H1 (cell line): ENCODE data around the gene ADAM12. TPM values are rescaled to one million over a fixed set of nuclear protein-coding genes. Genes with fewer than 3 reads are reported as not detected.

Experiments
- CTCF ChIA-PET: fragments of 300-600 bp; sonication (Branson Sonifier 250); formaldehyde crosslinking; loops from one replicate; lab custom pipeline; 2021; ENCODE audit not compliant: partially characterized antibody; lab: Charles Lee
- POLR2A ChIA-PET: fragments of 300-600 bp; sonication (Branson Sonifier 250); formaldehyde crosslinking; loops from one replicate; lab custom pipeline; 2021; ENCODE audit warnings: inconsistent platforms; ENCODE audit not compliant: partially characterized antibody; lab: Charles Lee
- DNase-seq, 2 experiments: peaks; one replicate each; pipeline versions ENCODE4 v3.0.0 to v3.0.0-alpha.2; 2010 to 2022; ENCODE audit warnings: low spot score in 2 of 2, low read depth in 1 of 2, mixed read lengths in 1 of 2
- FAIRE-seq: peaks from 2 replicates; lab custom pipeline; 2011; peaks lifted over from hg19 to GRCh38; lab: Jason Lieb, UNC
- H2AFZ ChIP-seq: 2 replicates; pipeline ENCODE4 v1.8.1; 2012; ENCODE audit warnings: low read length, inconsistent platforms
- H2AK5ac ChIP-seq: 2 replicates; pipeline ENCODE4 v1.6.1; 2013; ENCODE audit warnings: low read depth, low read length
- H2BK120ac ChIP-seq: replicated peaks from 2 replicates; pipeline ENCODE3; 2013; ENCODE audit warnings: low read depth, low read length, inconsistent platforms
- H2BK12ac ChIP-seq: 2 replicates; pipeline ENCODE4 v1.6.1; 2013; ENCODE audit warnings: low read depth, low read length
- H2BK15ac ChIP-seq: 2 replicates; pipeline ENCODE4 v1.6.1; 2013; ENCODE audit warnings: low read length
- H2BK20ac ChIP-seq: 2 replicates; pipeline ENCODE4 v1.6.1; 2013; ENCODE audit warnings: low read length
- H2BK5ac ChIP-seq: 2 replicates; pipeline ENCODE4 v1.6.1; 2013; ENCODE audit warnings: low read depth, low read length
- H3K14ac ChIP-seq: 2 replicates; pipeline ENCODE4 v1.6.1; 2013; ENCODE audit warnings: inconsistent platforms; ENCODE audit not compliant: insufficient read length
- H3K18ac ChIP-seq: 2 replicates; pipeline ENCODE4 v1.6.1; 2013; ENCODE audit warnings: low read length; ENCODE audit errors: extremely low read depth
- H3K23ac ChIP-seq: 2 replicates; pipeline ENCODE4 v1.6.1; 2013; ENCODE audit warnings: inconsistent platforms; ENCODE audit not compliant: insufficient read length
- H3K23me2 ChIP-seq: 2 replicates; pipeline ENCODE4 v1.6.1; 2013; ENCODE audit warnings: low read depth, low read length
- H3K27ac ChIP-seq: 2 replicates; pipeline ENCODE4 v1.6.1; 2011; ENCODE audit warnings: low read depth, low read length, inconsistent platforms
- H3K27me3 ChIP-seq, 4 experiments: replicated peaks in 1 of 4; 1 replicate in 1 of 4; 2 replicates in 3 of 4; pipeline versions ENCODE4 v1.6.1 to v1.8.1; 2011 to 2013; ENCODE audit warnings: low read length in 3 of 4, mild to moderate bottlenecking in 3 of 4, inconsistent platforms in 2 of 4, mixed read lengths in 2 of 4, moderate library complexity in 1 of 4; ENCODE audit not compliant: control insufficient read depth in 3 of 4, insufficient read depth in 3 of 4; ENCODE audit errors: extremely low read depth in 1 of 4
- H3K36me3 ChIP-seq, 4 experiments: 2 replicates each; pipeline versions ENCODE4 v1.6.1 to v1.8.1; 2011 to 2013; ENCODE audit warnings: mild to moderate bottlenecking in 4 of 4, low read length in 3 of 4, moderate library complexity in 2 of 4, control low read depth in 1 of 4, inconsistent platforms in 1 of 4; ENCODE audit not compliant: insufficient read depth in 4 of 4, control insufficient read depth in 2 of 4
- H3K4ac ChIP-seq: replicated peaks from 2 replicates; pipeline ENCODE3; 2013; ENCODE audit warnings: low read length, low read depth, mixed read lengths, inconsistent platforms; ENCODE audit not compliant: insufficient read length
- H3K4me1 ChIP-seq, 4 experiments: replicated peaks in 1 of 4; 1 replicate in 1 of 4; 2 replicates in 3 of 4; pipeline versions ENCODE4 v1.6.1 to v1.8.1; 2011 to 2013; ENCODE audit warnings: low read length in 3 of 4, inconsistent platforms in 2 of 4, mixed read lengths in 1 of 4; ENCODE audit not compliant: insufficient read depth in 4 of 4, control insufficient read depth in 3 of 4
- H3K4me2 ChIP-seq, 2 experiments: 2 replicates each; pipeline versions ENCODE4 v1.6.1 to v1.8.1; 2011 to 2013; ENCODE audit warnings: low read depth in 2 of 2, low read length in 2 of 2, control low read depth in 1 of 2, inconsistent platforms in 1 of 2, mild to moderate bottlenecking in 1 of 2; ENCODE audit not compliant: insufficient read depth in 1 of 2
- H3K4me3 ChIP-seq, 4 experiments: fragments of 200-600, 300-600 bp in 1 of 4; sonication (generic), shearing (Covaris generic), sonication (Bioruptor Twin) in 1 of 4; 2 replicates each; pipeline versions ENCODE4 v1.5.1 to v1.8.1; 2011 to 2016; ENCODE audit warnings: low read length in 4 of 4, low read depth in 3 of 4, control low read depth in 2 of 4, inconsistent platforms in 2 of 4, mild to moderate bottlenecking in 2 of 4, mixed read lengths in 1 of 4, moderate library complexity in 1 of 4; ENCODE audit not compliant: insufficient read depth in 2 of 4; ENCODE audit errors: extremely low read depth in 1 of 4
- H3K56ac ChIP-seq: replicated peaks from 2 replicates; pipeline ENCODE3; 2013; ENCODE audit warnings: low read depth, mild to moderate bottlenecking, mixed read lengths, low read length, inconsistent platforms; ENCODE audit not compliant: insufficient read length
- H3K79me1 ChIP-seq: 2 replicates; pipeline ENCODE4 v1.6.1; 2013; ENCODE audit warnings: low read depth, low read length, control low read depth
- H3K79me2 ChIP-seq, 2 experiments: 2 replicates each; pipeline versions ENCODE4 v1.6.1 to v1.8.1; 2012 to 2013; ENCODE audit warnings: low read length in 2 of 2, mild to moderate bottlenecking in 2 of 2, inconsistent platforms in 1 of 2; ENCODE audit not compliant: insufficient read depth in 2 of 2, control insufficient read depth in 1 of 2
- H3K9ac ChIP-seq, 4 experiments: replicated peaks in 1 of 4; 1 replicate in 1 of 4; 2 replicates in 3 of 4; pipeline versions ENCODE4 v1.6.1 to v1.8.1; 2011 to 2013; ENCODE audit warnings: low read depth in 3 of 4, low read length in 3 of 4, control low read depth in 2 of 4, mild to moderate bottlenecking in 2 of 4, moderate library complexity in 2 of 4, inconsistent platforms in 1 of 4; ENCODE audit errors: extremely low read depth in 1 of 4
- H3K9me3 ChIP-seq, 2 experiments: 2 replicates each; pipeline versions ENCODE4 v1.6.1 to v1.8.1; 2012 to 2013; ENCODE audit warnings: mild to moderate bottlenecking in 2 of 2, moderate library complexity in 2 of 2, control low read depth in 1 of 2, inconsistent platforms in 1 of 2, low read depth in 1 of 2, low read length in 1 of 2, mixed read lengths in 1 of 2; ENCODE audit not compliant: insufficient read depth in 2 of 2
- H4K20me1 ChIP-seq, 2 experiments: replicated peaks in 1 of 2; 2 replicates each; pipeline versions ENCODE3 to v1.8.1; 2011 to 2013; ENCODE audit warnings: inconsistent platforms in 2 of 2, low read length in 2 of 2, mild to moderate bottlenecking in 1 of 2; ENCODE audit not compliant: insufficient read depth in 2 of 2, control insufficient read depth in 1 of 2
- H4K5ac ChIP-seq: 2 replicates; pipeline ENCODE4 v1.6.1; 2013; ENCODE audit warnings: low read length, low read depth, mixed read lengths, inconsistent platforms; ENCODE audit not compliant: insufficient read length
- H4K8ac ChIP-seq: 2 replicates; pipeline ENCODE4 v1.8.0; 2013; ENCODE audit warnings: mild to moderate bottlenecking, moderate library complexity, low read length, inconsistent platforms; ENCODE audit not compliant: insufficient read depth; ENCODE audit errors: extremely low read depth
- H4K91ac ChIP-seq: replicated peaks from 2 replicates; pipeline ENCODE3; 2013; ENCODE audit warnings: low read length, mixed read lengths, inconsistent platforms; ENCODE audit not compliant: insufficient read length
- BACH1 ChIP-seq: IDR thresholded peaks from 2 replicates; pipeline ENCODE4 v1.6.1; 2012; ENCODE audit warnings: low read length, improper control_type of control experiment
- SIX5 ChIP-seq: IDR thresholded peaks from 2 replicates; pipeline ENCODE4 v1.6.1; 2011; ENCODE audit warnings: mild to moderate bottlenecking, low read depth, low read length
- SRF ChIP-seq: IDR thresholded peaks from 2 replicates; pipeline ENCODE4 v1.6.1; 2011; ENCODE audit warnings: mild to moderate bottlenecking, low read depth, low read length, moderate library complexity
- WGBS, 2 experiments: shearing (Covaris generic) in 1 of 2; methylation state at CpG; one replicate each; pipeline versions ENCODE4 v1.1.6 to v1.1.7; 2013 to 2015; ENCODE audit warnings: low lambda C conversion rate in 2 of 2, mixed read lengths in 2 of 2, inconsistent platforms in 1 of 2, low coverage in 1 of 2, missing lambda C conversion rate in 1 of 2; ENCODE audit not compliant: insufficient replicate concordance in 2 of 2, insufficient coverage in 1 of 2, insufficient read length in 1 of 2; ENCODE audit errors: extremely low coverage in 1 of 2, missing lambda C conversion rate in 1 of 2; 5-methylcytosine and 5-hydroxymethylcytosine counted together
- polyA plus RNA-seq, 7 experiments: library from polyadenylated mRNA; depleted of rRNA in 3 of 7; stranded (reverse) in 5 of 7; unstranded in 2 of 7; fragments of >200 nt in 5 of 7; fragments of 200-250 nt in 2 of 7; gene quantifications; 1 replicate in 5 of 7; 2 replicates in 1 of 7; 4 replicates in 1 of 7; pipeline versions ENCODE4 v1.2.1 to v1.2.3, GENCODE V29; 2011 to 2013; ENCODE audit warnings: missing spikeins in 2 of 7, mixed read lengths in 2 of 7
- total RNA-seq: library from RNA; stranded (reverse); fragmentation: NEBNext Ultra II Directional; extraction: Animal tissue kit (Norgen Biotek cat#: 25700); gene quantifications from 2 replicates; pipeline ENCODE4 v1.2.1, GENCODE V29; 2021

ADAM12 gene
- total and polyA plus RNA-seq, 2 of the 8 experiments (the other 6 are each of a cell fraction or from before 2014, with no cell fraction given), result 0.07 to 0.17 TPM

DNA sequence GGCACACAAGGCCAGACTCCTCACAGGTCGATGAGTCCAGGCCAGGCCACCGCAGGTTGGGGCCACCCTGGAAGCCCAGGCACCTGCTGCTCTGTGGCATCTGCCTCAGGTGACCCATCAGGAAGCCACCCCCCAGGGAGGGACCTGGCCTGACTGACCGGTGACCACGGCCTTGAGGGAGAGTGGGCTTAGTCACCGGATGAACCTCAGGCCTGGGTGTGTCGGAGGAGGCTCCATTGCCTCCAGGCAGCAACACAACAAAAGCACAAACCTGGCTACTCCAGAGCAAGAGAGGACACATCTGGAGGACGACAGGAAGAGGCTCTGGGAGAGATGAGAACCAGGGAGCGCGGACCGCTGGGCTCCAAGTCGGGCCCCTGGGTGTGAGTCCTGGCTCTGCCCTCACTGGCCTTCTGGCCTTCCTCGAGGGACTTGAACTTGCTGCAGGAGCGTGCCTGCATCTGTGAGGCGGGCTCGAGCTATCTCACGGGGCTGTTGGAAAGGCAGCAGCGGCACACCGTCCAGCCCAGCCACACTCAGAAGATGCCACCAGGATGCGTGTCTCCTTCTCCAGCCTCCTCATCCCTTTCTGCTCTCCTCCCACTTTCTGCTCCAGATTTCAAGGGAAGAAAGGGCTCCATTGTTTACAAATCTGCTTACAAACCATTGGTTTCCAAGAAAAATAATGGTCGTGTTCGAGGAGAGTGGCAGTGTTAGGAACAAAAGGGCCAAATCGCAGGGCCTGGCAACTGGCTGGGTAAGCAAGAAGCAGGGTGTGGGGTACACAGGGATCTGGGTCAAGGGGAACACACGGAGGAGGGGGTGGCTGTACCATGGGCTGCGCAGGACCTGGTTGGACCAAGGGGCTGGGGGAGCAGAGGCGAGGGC lies 152.9 kb downstream of the ADAM12 start:
- Histone ChIP-seq H2BK20ac (no peak overlapping the region), H2BK12ac (no peak overlapping the region), H2AK5ac (no peak overlapping the region), H3K4me3 (no peak overlapping the region), H3K56ac (no peak overlapping the region), H4K91ac (no peak overlapping the region), H3K14ac (no peak overlapping the region), H3K23ac (no peak overlapping the region), H4K5ac (no peak overlapping the region), H3K36me3 (no peaks in the 10 kb centered on the region), H3K79me1 (no peaks in the 10 kb centered on the region), H2BK5ac (no peak overlapping the region), H3K79me2 (no peaks in the 10 kb centered on the region), H3K9me3 (no peaks in the 10 kb centered on the region), H3K27ac (no peak overlapping the region), H3K18ac (no peak overlapping the region), H4K20me1 (no peaks in the 10 kb centered on the region), H3K4me2 (no peak overlapping the region), H3K27me3 (no peaks in the 10 kb centered on the region), H4K8ac (peak overlapping the region; percentile 35; the same call in 1 of the 2 replicates), H2BK120ac (no peak overlapping the region), H3K4me1 (no peaks in the 10 kb centered on the region), H3K4ac (no peak overlapping the region), H2BK15ac (no peak overlapping the region), H3K23me2 (no peaks in the 10 kb centered on the region), H2AFZ (no peak overlapping the region), H3K9ac (no peak overlapping the region)
- ChIA-PET POLR2A (no interaction called here), CTCF (interaction anchor here (1.0 to 1.2 kb wide), 2 partner anchors 12 to 34 kb away, joined by 3 read pairs; no protein-coding TSS in a partner anchor)
- no peak for DNase-seq
- no peak for FAIRE-seq
- WGBS, 2 experiments, result 89% methylated on average over 25 of the region's 25 CpGs; no CpG with 5 or more reads in 1 of the 2 experiments
- TF ChIP-seq BACH1 (no peak), SIX5 (no peak), SRF (no peak)
